Epithelial cell of esophagus (primary cell): Measurements from ENCODE around the gene NEU2.

ENCODE experiments used
- DNase-seq: peaks from one replicate; pipeline ENCODE4 v3.0.0; 2010; ENCODE audit warnings: low read depth
- H3K4me3 ChIP-seq: 2 replicates; pipeline ENCODE4 v1.5.1; 2011; ENCODE audit warnings: mild to moderate bottlenecking, low read length, control low read depth
- CTCF ChIP-seq: IDR thresholded peaks from 2 replicates; pipeline ENCODE4 v1.5.1; 2011; ENCODE audit warnings: low read depth, mild to moderate bottlenecking, low read length, control low read depth, inconsistent platforms; ENCODE audit not compliant: insufficient read depth; ENCODE audit errors: missing control alignments

Gene NEU2

GRCh38 chr2:233056961-233057605 is 24.6 kb downstream of the NEU2 start:
- no peak overlapping the region for H3K4me3 ChIP-seq
- TF ChIP-seq CTCF: no peak
- no peak for DNase-seq

- H3K4me3 ChIP-seq: no peak overlapping the region
- no peak for DNase-seq
- TF ChIP-seq CTCF: no peak
Observed at GRCh38 chr2:233058717-233059546, 26.5 kb downstream of the NEU2 start.

GRCh38 chr2:233059547-233059796 is 27.0 kb downstream of the NEU2 start:
- DNase-seq: no peak
- H3K4me3 ChIP-seq: no peak overlapping the region
- TF ChIP-seq CTCF: no peak

- no peak within 1 kb of the TSS for H3K4me3 ChIP-seq
- DNase-seq: no peak
- no peak for TF ChIP-seq CTCF
Observed at GRCh38 chr2:233059797-233060500, 27.5 kb downstream of the NEU2 start, which contains the start of gene INPP5D. Gene INPP5D, plus strand, starts transcription at chr2:233060342. Its CDS starts 137 bp downstream, at chr2:233060479.

GRCh38 chr2:233060501-233060979 is 28.1 kb downstream of the NEU2 start:
- TF ChIP-seq CTCF: no peak
- H3K4me3 ChIP-seq: no peak overlapping the region
- no peak for DNase-seq

GRCh38 chr2:233060980-233061590 is 28.6 kb downstream of the NEU2 start:
- H3K4me3 ChIP-seq: no peak overlapping the region
- no peak for TF ChIP-seq CTCF
- no peak for DNase-seq
